Activated T-cell treated with anti-CD3 and anti-CD28 coated beads, Interleukin-2, amount 50 U/mL, for 24 hours (primary cell): ENCODE results near the gene SLC44A4.
"Not testable (repeated sequence)": the region's sequence is repeated elsewhere in the genome, so short reads cannot be mapped to it uniquely, and the experiment has no call there.

Source experiments
- DNase-seq: peaks from one replicate; pipeline ENCODE4 v3.0.0-alpha.2; 2020
- H3K27ac Mint-ChIP-seq: 2 replicates; pipeline ENCODE4 v1.8.0; 2020; ENCODE audit warnings: mild to moderate bottlenecking, mixed read lengths
- H3K27me3 Mint-ChIP-seq: 2 replicates; pipeline ENCODE4 v1.8.0; 2020; ENCODE audit warnings: mixed read lengths
- H3K36me3 Mint-ChIP-seq: 2 replicates; pipeline ENCODE4 v1.8.0; 2020; ENCODE audit warnings: low read depth, mixed read lengths
- H3K4me1 Mint-ChIP-seq: 2 replicates; pipeline ENCODE4 v1.8.0; 2020; ENCODE audit warnings: low read depth, mixed read lengths
- H3K4me3 Mint-ChIP-seq: 2 replicates; pipeline ENCODE4 v1.8.0; 2020; ENCODE audit warnings: mild to moderate bottlenecking, moderate library complexity, mixed read lengths
- H3K9me3 Mint-ChIP-seq: 2 replicates; pipeline ENCODE4 v1.8.0; 2020; ENCODE audit warnings: mixed read lengths

The SLC44A4 gene

GRCh38 chr6:31823592-31824196 lies 55.1 kb downstream of the SLC44A4 start:
- peak overlapping the region; percentile 47 for H3K27ac Mint-ChIP-seq
- peaks cover 66% of the 10 kb centered on the region for H3K4me1 Mint-ChIP-seq

GRCh38 chr6:31822036-31822821 lies 56.6 kb downstream of the SLC44A4 start:
- Mint-ChIP-seq H3K9me3 (no peaks in the 10 kb centered on the region), H3K27ac (peak overlapping the region; percentile 97), H3K36me3 (peaks cover 16% of the 10 kb centered on the region), H3K4me1 (peaks cover 76% of the 10 kb centered on the region), H3K27me3 (no peaks in the 10 kb centered on the region), H3K4me3 (peak overlapping the region; percentile 86)
- peak; percentile 77 for DNase-seq

More at GRCh38 chr6:31823592-31824196, 55.1 kb downstream of the SLC44A4 start:
- H3K9me3 Mint-ChIP-seq, H3K36me3 Mint-ChIP-seq, DNase-seq, H3K27me3 Mint-ChIP-seq: not testable (repeated sequence)
- peak overlapping the region; percentile 8 for H3K4me3 Mint-ChIP-seq

- Mint-ChIP-seq H3K36me3 (peaks cover 14% of the 10 kb centered on the region), H3K27me3 (no peaks in the 10 kb centered on the region), H3K4me1 (peaks cover 68% of the 10 kb centered on the region), H3K4me3 (peak overlapping the region; percentile 86), H3K27ac (peak overlapping the region; percentile 97), H3K9me3 (no peaks in the 10 kb centered on the region)
- peak; percentile 84 for DNase-seq
Observed at GRCh38 chr6:31821301-31822035, 57.3 kb downstream of the SLC44A4 start.

GRCh38 chr6:31820399-31820798 lies 58.4 kb downstream of the SLC44A4 start:
- H3K9me3 Mint-ChIP-seq, DNase-seq, H3K27me3 Mint-ChIP-seq: not testable (repeated sequence)
- H3K36me3 Mint-ChIP-seq, result peaks cover 14% of the 10 kb centered on the region
- peaks cover 61% of the 10 kb centered on the region for H3K4me1 Mint-ChIP-seq
- H3K4me3 Mint-ChIP-seq, result peak overlapping the region; percentile 86
- H3K27ac Mint-ChIP-seq, result peak overlapping the region; percentile 97

- Mint-ChIP-seq H3K36me3 (peaks cover 14% of the 10 kb centered on the region), H3K27me3 (no peaks in the 10 kb centered on the region), H3K9me3 (no peaks in the 10 kb centered on the region), H3K27ac (peak overlapping the region; percentile 67), H3K4me1 (peaks cover 62% of the 10 kb centered on the region), H3K4me3 (peak overlapping the region; percentile 44)
- no peak for DNase-seq
Observed at GRCh38 chr6:31819871-31820299, 58.9 kb downstream of the SLC44A4 start.

- Mint-ChIP-seq H3K27ac (peak overlapping the region; percentile 89), H3K4me3 (peak overlapping the region; percentile 84), H3K36me3 (peaks cover 14% of the 10 kb centered on the region), H3K4me1 (peaks cover 68% of the 10 kb centered on the region)
- H3K9me3 Mint-ChIP-seq, H3K27me3 Mint-ChIP-seq, DNase-seq: not testable (repeated sequence)
Observed at GRCh38 chr6:31817929-31818511, 60.8 kb downstream of the SLC44A4 start.

GRCh38 chr6:31817133-31817928 lies 61.5 kb downstream of the SLC44A4 start:
- Mint-ChIP-seq H3K36me3 (peaks cover 14% of the 10 kb centered on the region), H3K4me3 (peak overlapping the region; percentile 84), H3K27ac (peak overlapping the region; percentile 89), H3K4me1 (peaks cover 68% of the 10 kb centered on the region)
- peak; percentile 60 for DNase-seq
- H3K9me3 Mint-ChIP-seq, H3K27me3 Mint-ChIP-seq: not testable (repeated sequence)

GRCh38 chr6:31815025-31815838 lies 63.6 kb downstream of the SLC44A4 start, which contains the start of the genes HSPA1A and HSPA1L:
Gene HSPA1A, plus strand, starts transcription at chr6:31815543. Its CDS starts 214 bp downstream, at chr6:31815757.
Gene HSPA1L, minus strand, starts transcription at chr6:31815283. Its CDS starts 3,311 bp downstream, at chr6:31811972.
- Mint-ChIP-seq H3K4me3 (peak within 1 kb of the TSS; percentile 83), H3K9me3 (no peaks in the 10 kb centered on the region), H3K36me3 (peaks cover 19% of the 10 kb centered on the region), H3K4me1 (peaks cover 66% of the 10 kb centered on the region), H3K27ac (peak within 1 kb of the TSS; percentile 98), H3K27me3 (no peaks in the 10 kb centered on the region)
- DNase-seq, result peak; percentile 76

GRCh38 chr6:31814677-31815024 lies 64.1 kb downstream of the SLC44A4 start:
- peak overlapping the region; percentile 83 for H3K4me3 Mint-ChIP-seq
- peaks cover 23% of the 10 kb centered on the region for H3K36me3 Mint-ChIP-seq
- no peaks in the 10 kb centered on the region for H3K27me3 Mint-ChIP-seq
- DNase-seq, result peak; percentile 70
- peak overlapping the region; percentile 95 for H3K27ac Mint-ChIP-seq
- H3K4me1 Mint-ChIP-seq, result peaks cover 61% of the 10 kb centered on the region
- no peaks in the 10 kb centered on the region for H3K9me3 Mint-ChIP-seq

GRCh38 chr6:31813465-31813849 lies 65.3 kb downstream of the SLC44A4 start:
- Mint-ChIP-seq H3K4me1 (peaks cover 55% of the 10 kb centered on the region), H3K4me3 (peak overlapping the region; percentile 69), H3K36me3 (peaks cover 19% of the 10 kb centered on the region), H3K27ac (peak overlapping the region; percentile 98), H3K9me3 (no peaks in the 10 kb centered on the region), H3K27me3 (no peaks in the 10 kb centered on the region)
- DNase-seq, result no peak
